Measurements from ENCODE around the gene UGT1A10.

The UGT1A10 gene

GRCh38 chr2:233819884-233820773 is 183.9 kb downstream of the UGT1A10 start:
- no peak overlapping the region for H3K4me3 ChIP-seq (ENCODE audit: low read depth, low read length)
- TF ChIP-seq MYC (IDR thresholded peaks at IDR 0.05; ENCODE audit: low read depth, low read length) (no peak), MAX (IDR thresholded peaks at IDR 0.05; ENCODE audit: low read depth, low read length) (no peak), CTCF (IDR thresholded peaks at IDR 0.05; ENCODE audit: low read depth, low read length) (no peak), POLR2A (IDR thresholded peaks at IDR 0.05; ENCODE audit: extremely low read depth, insufficient read length) (no peak)
- DNase-seq (ENCODE audit: low read depth): no peak

- DNase-seq (ENCODE audit: low read depth): no peak
These were observed 184.5 kb downstream of the UGT1A10 start for GRCh38 chr2:233820774-233821105.

GRCh38 chr2:233821196-233821595 is 184.9 kb downstream of the UGT1A10 start:
- no peak overlapping the region for H3K4me3 ChIP-seq (ENCODE audit: low read depth, low read length)
- TF ChIP-seq POLR2A (IDR thresholded peaks at IDR 0.05; ENCODE audit: extremely low read depth, insufficient read length) (no peak), CTCF (IDR thresholded peaks at IDR 0.05; ENCODE audit: low read depth, low read length) (no peak)
- no peak for DNase-seq (ENCODE audit: low read depth)

More at GRCh38 chr2:233820774-233821105, 184.5 kb downstream of the UGT1A10 start:
- no peak for TF ChIP-seq MYC (IDR thresholded peaks at IDR 0.05; ENCODE audit: low read depth, low read length)
- TF ChIP-seq POLR2A (IDR thresholded peaks at IDR 0.05; ENCODE audit: extremely low read depth, insufficient read length): no peak
- TF ChIP-seq MAX (IDR thresholded peaks at IDR 0.05; ENCODE audit: low read depth, low read length): no peak
- TF ChIP-seq CTCF (IDR thresholded peaks at IDR 0.05; ENCODE audit: low read depth, low read length): no peak
- H3K4me3 ChIP-seq (ENCODE audit: low read depth, low read length): no peak overlapping the region

- TF ChIP-seq MAX (IDR thresholded peaks at IDR 0.05; ENCODE audit: low read depth, low read length): no peak
- TF ChIP-seq POLR2A (IDR thresholded peaks at IDR 0.05; ENCODE audit: extremely low read depth, insufficient read length): no peak
- TF ChIP-seq MYC (IDR thresholded peaks at IDR 0.05; ENCODE audit: low read depth, low read length): no peak
- TF ChIP-seq CTCF (IDR thresholded peaks at IDR 0.05; ENCODE audit: low read depth, low read length): no peak
- H3K4me3 ChIP-seq (ENCODE audit: low read depth, low read length): no peak overlapping the region
- no peak for DNase-seq (ENCODE audit: low read depth)
These were observed 185.5 kb downstream of the UGT1A10 start for GRCh38 chr2:233821709-233822100.

- no peak for DNase-seq (ENCODE audit: low read depth)
- no peak for TF ChIP-seq MYC (IDR thresholded peaks at IDR 0.05; ENCODE audit: low read depth, low read length)
- TF ChIP-seq CTCF (IDR thresholded peaks at IDR 0.05; ENCODE audit: low read depth, low read length): no peak
- TF ChIP-seq MAX (IDR thresholded peaks at IDR 0.05; ENCODE audit: low read depth, low read length): no peak
- H3K4me3 ChIP-seq (ENCODE audit: low read depth, low read length): no peak overlapping the region
These were observed 186.0 kb downstream of the UGT1A10 start for GRCh38 chr2:233822101-233822771.
